Glomerular visceral epithelial cell (primary cell): ENCODE measurements around the gene ASB2.

Experiments used
- DNase-seq: peaks from one replicate; pipeline ENCODE4 v3.0.0-alpha.2; 2016; ENCODE audit errors: extremely low spot score

ASB2 gene

DNA sequence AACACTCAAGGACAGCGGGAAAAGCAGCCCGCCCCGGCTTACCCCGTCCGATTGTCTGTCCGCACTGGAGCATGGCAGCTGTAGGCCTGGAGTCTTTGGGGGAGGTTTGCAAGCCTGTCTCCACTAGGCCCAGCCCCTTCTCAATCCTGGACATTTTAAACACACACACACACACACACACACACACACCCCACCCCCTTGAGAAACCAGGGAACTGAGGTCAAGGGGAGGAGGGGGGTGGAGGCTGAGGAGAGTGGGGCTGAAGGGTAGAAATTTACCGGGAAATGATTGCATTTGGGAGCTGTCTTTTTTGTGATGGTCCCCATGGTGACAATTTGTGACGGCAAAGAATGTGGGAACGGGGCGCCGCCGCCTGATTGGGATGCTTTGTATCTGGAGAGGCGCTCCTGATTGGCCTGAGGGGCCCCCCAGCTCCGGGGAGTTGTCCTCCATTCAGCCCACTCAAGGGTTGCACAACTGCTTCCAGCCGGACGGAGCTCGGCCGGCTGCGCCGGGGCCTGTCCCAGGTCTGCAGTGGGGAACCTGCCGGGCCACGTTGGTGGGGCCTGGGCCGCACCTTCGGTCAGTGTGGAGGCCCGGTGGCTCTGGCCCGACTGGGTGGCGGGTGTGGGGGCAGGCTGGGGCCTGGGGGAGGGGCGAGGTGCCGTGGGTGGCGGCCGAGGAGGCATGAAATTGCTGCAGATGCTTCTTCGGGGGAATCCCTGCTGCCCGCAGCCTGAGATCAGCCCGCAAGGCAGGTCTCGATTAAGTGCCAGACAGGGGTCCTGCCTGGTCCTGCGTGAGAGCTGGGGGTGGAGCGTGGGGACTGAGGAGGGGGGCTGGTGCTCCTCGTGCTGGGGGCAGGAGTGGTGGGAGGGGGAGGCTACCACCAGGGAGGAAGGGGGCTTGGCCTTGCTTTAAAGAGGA lies 49.2 kb downstream of the ASB2 start, which contains the start of gene FAM181A:
Gene FAM181A (plus strand): TSS at position 472 of the 927 bp plus-strand sequence. CDS start 942 bp downstream, outside the sequence.
- no peak for DNase-seq

DNA sequence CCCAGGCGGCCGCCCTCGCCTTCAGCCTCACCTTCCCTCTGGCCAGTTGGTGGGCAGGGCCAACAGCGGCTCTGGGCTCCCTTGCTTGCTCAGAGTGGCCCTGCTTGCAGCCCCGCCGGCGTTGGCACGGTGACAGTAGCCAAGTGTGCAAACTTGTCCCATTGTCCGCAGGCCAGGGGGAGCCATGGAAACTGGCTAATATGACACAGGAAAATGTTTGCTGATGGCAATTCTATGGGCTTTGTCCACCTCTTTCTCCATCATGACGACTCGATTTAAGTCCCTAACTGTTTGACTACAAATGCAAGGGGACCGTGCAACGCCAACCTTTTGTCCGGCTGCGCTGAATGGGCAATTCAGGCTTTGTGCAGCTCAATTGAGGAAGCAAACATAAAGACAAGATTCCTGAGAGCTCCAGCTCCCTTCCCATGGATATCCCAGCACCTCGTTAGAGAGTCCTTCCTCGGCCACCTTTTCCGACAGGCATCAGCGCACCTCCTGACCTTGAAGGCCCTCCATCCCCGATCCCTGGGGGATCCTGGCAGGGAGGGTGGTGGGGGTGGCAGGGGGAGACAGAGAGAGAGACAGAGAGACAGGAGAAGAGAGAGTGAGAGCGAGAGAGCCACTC lies 50.0 kb downstream of the ASB2 start:
- no peak for DNase-seq

DNA sequence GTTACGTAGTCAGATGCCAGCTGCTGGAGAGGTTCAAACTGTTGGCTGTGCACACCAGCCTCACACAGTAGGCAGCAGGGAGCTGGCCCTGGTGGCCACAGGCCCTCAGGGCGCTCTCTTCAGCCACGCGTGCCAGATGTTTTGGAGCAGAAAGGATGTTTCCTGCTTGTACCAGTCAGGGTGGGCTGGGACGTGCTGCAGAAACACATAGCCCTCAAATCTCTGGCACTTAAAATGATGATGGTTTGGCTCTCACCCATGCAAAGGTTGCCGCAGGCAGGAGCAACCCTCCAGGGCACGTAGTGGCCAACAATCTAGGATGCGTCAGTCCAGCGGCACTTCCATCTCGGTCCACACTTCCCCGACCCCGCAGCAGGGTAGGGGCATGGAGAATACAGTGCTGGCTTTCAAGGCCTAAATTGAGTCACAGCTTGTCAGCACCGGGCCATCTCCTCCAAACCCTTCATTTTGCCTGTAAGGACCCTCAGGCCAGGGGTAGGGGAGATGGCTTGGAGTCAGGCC lies 50.9 kb downstream of the ASB2 start:
- DNase-seq, result no peak

GRCh38 chr14:93924592-93925355 lies 51.6 kb downstream of the ASB2 start:
- DNase-seq, result no peak

DNA sequence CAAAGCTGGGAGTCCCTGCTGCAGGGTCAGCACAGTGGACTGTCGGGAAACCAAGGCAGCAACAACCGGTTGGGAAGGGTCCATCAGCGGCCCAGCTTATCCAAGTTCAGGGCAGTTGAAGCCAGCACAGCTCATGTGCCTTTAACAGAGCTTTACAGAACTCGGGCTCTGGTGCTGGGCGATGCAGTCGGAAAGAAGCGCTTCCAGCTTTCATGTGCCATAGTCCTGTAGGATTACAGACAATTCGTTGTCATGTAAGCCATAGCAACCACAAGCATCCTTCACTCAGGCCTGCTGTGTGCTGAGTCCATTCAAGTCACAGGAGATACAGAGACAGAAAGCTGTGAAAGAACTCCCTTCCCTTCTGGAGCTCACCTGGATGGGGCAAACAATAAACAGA lies 52.7 kb downstream of the ASB2 start:
- DNase-seq, result no peak

- no peak for DNase-seq
Measured at GRCh38 chr14:93921001-93921806, 55.2 kb downstream of the ASB2 start.

- no peak for DNase-seq
Measured at GRCh38 chr14:93917141-93917540, 59.2 kb downstream of the ASB2 start.

DNA sequence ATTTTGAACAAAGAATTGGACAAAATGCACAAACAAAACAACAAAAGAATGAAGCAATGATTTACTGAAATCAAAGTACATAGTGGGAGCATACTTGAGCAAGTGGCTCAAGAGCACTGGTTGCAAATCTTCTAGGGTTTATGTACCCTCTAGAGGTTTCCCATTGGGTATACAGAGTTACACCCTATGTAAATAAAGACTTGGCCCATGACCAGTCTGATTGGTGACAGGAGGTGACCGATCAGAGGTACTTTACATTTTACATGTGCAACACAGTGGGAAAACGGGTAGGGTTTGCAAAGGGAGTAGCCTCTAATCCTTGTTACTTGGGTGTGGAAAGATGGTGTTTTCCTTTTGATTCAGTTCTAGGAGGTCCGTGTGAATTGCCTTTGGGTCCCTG lies 59.9 kb downstream of the ASB2 start:
- no peak for DNase-seq

- no peak for DNase-seq
Measured at GRCh38 chr14:93915800-93916199, 60.6 kb downstream of the ASB2 start.

DNA sequence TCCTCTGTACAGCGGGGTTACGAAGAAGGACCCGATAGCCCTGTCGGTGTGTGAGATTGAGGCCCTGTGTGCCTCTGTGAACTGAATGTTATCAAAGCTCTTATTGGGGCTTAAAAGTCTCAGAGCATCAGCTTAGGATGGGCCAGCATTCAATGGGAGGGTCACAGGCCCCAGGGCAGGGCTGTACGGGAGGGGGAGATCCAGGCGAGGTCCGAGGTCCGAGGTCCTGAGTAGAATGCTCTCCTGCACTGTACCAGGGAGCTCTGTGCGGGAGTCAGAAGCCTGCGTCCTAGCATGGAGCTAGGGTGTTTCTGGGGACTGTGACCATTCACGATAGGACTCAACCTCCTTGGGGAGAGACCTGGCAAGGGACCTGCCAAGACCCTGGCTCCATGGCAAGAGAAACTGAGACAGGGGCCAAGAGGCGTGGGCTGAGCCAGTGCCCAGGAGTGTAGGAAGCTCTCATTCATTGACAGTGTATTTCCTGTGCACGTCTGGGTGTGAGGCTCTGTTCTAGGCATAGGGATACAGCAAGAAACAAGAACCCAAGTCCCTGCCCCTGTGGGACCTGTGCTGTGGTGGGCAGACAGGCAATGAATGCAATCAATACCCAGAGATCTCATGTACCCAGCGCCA lies 61.2 kb downstream of the ASB2 start:
- DNase-seq, result no peak

DNA sequence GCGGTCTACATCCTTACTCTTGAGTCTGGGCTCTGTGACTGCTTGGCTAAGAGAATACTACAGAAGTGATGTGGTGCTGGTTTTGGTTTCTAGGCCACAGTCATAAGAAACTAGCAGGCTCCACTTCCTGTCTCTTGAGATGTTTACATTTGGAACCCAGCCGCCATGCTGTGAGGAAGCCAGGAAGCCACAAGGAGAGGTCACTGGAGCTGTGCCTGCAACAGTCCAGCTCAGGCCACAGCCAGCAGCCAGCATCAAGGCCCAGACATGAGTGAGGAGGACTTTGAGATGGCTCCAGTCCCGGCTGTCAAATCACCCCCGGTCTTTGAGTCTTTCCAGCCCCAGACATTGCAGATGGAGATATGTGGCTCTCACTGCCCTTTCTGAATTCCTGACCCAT lies 62.1 kb downstream of the ASB2 start:
- DNase-seq, result no peak

DNA sequence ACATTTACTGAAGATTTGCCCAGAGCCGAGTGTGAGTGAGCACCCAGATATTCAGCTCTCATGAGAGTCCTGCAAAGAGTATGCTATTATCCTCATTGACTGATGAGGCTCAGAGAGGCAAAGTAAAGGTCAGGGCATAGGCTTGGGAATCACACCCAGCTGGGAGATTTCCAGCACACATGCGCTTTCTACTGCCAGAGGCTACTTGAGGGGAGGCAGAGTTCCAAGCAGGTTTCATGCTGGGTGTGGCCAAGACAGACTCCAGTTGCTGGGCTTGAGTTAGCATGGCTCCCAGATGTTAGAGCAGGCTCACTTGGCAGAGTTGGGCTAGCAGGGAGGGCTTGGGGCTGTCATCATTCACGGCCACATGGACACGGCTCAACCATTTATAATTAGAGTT lies 63.6 kb downstream of the ASB2 start:
- DNase-seq, result no peak

DNA sequence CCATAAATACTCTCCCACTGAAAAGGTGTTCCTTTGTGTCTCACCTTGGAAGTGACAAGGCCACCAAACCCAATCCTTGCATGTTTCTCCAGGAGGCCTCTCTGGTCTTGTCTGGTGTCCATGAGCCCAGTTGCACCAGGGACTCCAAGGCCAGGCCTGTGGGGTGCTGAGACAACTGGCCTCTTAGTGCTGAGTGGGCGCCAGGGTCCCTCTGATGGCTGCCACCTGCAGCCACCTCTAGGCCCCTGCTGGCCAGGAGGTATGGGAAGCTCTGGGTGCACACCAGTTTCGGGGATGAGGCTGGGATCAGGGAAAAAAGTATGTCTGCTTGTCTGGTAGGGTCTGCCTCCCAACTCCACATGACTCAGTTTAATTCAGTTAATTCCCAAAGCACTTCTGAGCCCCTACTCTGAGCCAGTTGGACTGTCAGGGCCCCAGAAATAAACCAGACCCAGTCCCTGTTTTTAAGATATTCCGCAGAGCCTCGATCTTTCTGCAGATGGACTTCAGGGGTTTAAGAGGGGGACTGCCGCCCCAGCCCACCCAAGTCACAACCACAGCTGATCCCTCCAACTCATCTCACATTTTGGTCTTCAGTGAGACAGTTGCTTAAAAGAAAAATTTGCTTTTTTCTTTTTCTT lies 64.3 kb downstream of the ASB2 start:
- DNase-seq, result no peak

GRCh38 chr14:93909429-93910128 lies 66.8 kb downstream of the ASB2 start:
- no peak for DNase-seq

DNA sequence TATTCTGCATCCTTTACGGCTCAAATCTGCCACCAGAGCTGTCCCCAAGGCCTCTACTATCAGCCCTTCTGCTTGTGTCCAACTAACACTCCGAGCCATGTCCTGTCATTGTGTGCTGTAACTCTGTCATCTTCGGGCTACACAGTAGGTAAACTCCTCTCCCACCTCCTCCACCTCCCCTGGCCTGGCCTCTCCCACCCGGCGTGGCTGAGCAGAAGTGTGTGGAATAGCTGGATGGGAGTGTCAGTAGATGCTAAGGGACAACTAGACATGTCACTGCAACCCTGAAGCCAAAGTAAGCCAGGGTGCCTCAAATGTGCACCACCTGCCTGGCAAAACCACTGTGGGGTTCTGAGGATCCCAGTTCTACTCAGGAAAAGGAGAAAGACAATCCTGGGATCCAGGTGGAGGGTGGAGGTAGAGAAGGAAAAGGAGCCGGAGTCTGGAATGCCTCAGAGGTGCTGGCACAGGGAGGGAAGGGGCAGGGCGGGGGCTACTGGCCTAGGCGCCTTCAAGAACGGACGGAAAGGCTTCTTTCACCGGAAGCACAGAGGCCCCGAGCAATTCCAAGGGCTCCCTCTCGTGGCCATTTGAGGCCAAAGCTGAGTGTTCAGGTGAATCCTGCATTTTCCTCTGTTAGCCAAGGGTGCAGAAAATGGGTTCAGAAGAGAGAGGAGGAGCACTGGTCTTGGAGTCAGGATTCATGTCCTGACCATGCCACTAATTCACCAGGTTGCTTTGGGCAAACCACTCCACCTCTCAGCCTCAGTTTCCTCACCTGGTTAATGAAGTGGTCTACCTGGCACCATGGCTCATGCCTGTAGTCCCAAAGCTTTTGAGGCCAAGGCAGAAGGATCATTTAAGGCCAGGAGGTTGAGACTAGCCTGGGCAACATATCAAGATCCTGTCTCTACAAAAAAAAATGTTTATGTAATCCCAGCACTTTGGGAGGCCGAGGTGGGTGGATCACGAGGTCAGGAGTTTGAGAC lies 69.7 kb downstream of the ASB2 start:
- DNase-seq, result peak; percentile 58

GRCh38 chr14:93905623-93906022 lies 70.7 kb downstream of the ASB2 start:
- no peak for DNase-seq

- DNase-seq, result no peak
Measured at GRCh38 chr14:93903342-93904184, 72.8 kb downstream of the ASB2 start.
